SU-DHL-6 (cell line): ENCODE results near the gene CRX.
A peak's percentile ranks its signal among the peaks of the same experiment; 100 is the strongest.

Source experiments
- H2AFZ ChIP-seq: fragments of 200-600 bp; sonication (generic); 2 replicates; pipeline ENCODE4 v1.6.1; 2014; ENCODE audit warnings: low read depth, mild to moderate bottlenecking, moderate library complexity, mixed read lengths, antibody characterized with exemption, low read length; ENCODE audit not compliant: severe bottlenecking
- H3F3A ChIP-seq: fragments of 200-600 bp; shearing (Covaris generic); 2 replicates; pipeline ENCODE4 v1.6.0; 2016; ENCODE audit warnings: antibody characterized with exemption, mild to moderate bottlenecking; ENCODE audit not compliant: insufficient read depth
- H3K27ac ChIP-seq: fragments of 200-600 bp; sonication (generic); 2 replicates; pipeline ENCODE4 v1.5.1; 2016; ENCODE audit warnings: low read depth, mild to moderate bottlenecking, low read length, moderate library complexity, mixed read lengths
- H3K27me3 ChIP-seq: fragments of 200-600 bp; sonication (generic), shearing (Covaris generic); 2 replicates; pipeline ENCODE4 v1.6.0; 2014; ENCODE audit warnings: mild to moderate bottlenecking, low read length
- H3K36me3 ChIP-seq: fragments of 200-600 bp; sonication (generic); 2 replicates; pipeline ENCODE4 v1.6.1; 2014; ENCODE audit warnings: mild to moderate bottlenecking, low read length, mixed read lengths
- H3K4me2 ChIP-seq: fragments of 300-600, 200-600 bp; shearing (Covaris generic), sonication (generic); 2 replicates; pipeline ENCODE4 v1.6.0; 2014; ENCODE audit warnings: low read length, low read depth, mild to moderate bottlenecking; ENCODE audit not compliant: poor library complexity, severe bottlenecking
- H3K4me3 ChIP-seq: fragments of 200-600 bp; sonication (generic); 2 replicates; pipeline ENCODE4 v1.5.1; 2014; ENCODE audit warnings: antibody characterized with exemption, low read length, mild to moderate bottlenecking, mixed read lengths; ENCODE audit not compliant: insufficient read depth, poor library complexity, severe bottlenecking
- H3K79me2 ChIP-seq: fragments of 200-600 bp; sonication (generic); 2 replicates; pipeline ENCODE4 v1.6.1; 2014; ENCODE audit warnings: mild to moderate bottlenecking, low read length, moderate library complexity; ENCODE audit not compliant: insufficient read depth
- H3K9ac ChIP-seq: fragments of 200-600 bp; sonication (generic); 2 replicates; pipeline ENCODE4 v1.7.0; 2014; ENCODE audit warnings: mild to moderate bottlenecking, low read length
- H3K9me2 ChIP-seq: fragments of 200-600 bp; sonication (generic); replicated peaks from 2 replicates; pipeline ENCODE4 v1.6.1; 2014; ENCODE audit warnings: low read length; ENCODE audit not compliant: insufficient read depth
- H3K9me3 ChIP-seq: fragments of 200-600 bp; sonication (generic); 2 replicates; pipeline ENCODE4 v1.6.1; 2014; ENCODE audit warnings: low read length, mixed read lengths; ENCODE audit not compliant: insufficient read depth
- H4K20me1 ChIP-seq: fragments of 200-600 bp; sonication (generic); 2 replicates; pipeline ENCODE4 v1.6.1; 2014; ENCODE audit warnings: low read depth, mild to moderate bottlenecking, antibody characterized with exemption, low read length, moderate library complexity, mixed read lengths
- EZH2phosphoT487 ChIP-seq: fragments of 200-600 bp; sonication (generic), shearing (Covaris generic); conservative IDR thresholded peaks from 2 replicates; pipeline ENCODE4 v1.6.1; 2018; ENCODE audit warnings: mild to moderate bottlenecking, antibody characterized with exemption, low read length, moderate library complexity, mixed read lengths
- TF ChIP-seq, protein P1 (sequence below): fragments of 200-600 bp; sonication (generic); IDR thresholded peaks from one replicate; pipeline ENCODE4 v1.5.1; 2017; ENCODE audit warnings: antibody characterized with exemption, mild to moderate bottlenecking, low read length, moderate library complexity; ENCODE audit not compliant: insufficient read depth, poor library complexity, severe bottlenecking

CRX gene

GRCh38 chr19:47860602-47861297 lies 39.0 kb downstream of the CRX start:
- no peak overlapping the region for H2AFZ ChIP-seq
- H3K36me3 ChIP-seq = no peaks in the 10 kb centered on the region
- H3K27me3 ChIP-seq = no peaks in the 10 kb centered on the region
- H3K9me3 ChIP-seq = no peaks in the 10 kb centered on the region
- H3K79me2 ChIP-seq = no peaks in the 10 kb centered on the region
- H3K4me2 ChIP-seq = no peak overlapping the region
- no peaks in the 10 kb centered on the region for H3K9me2 ChIP-seq
- no peaks in the 10 kb centered on the region for H4K20me1 ChIP-seq
- no peak for TF ChIP-seq EZH2phosphoT487
- TF ChIP-seq, protein P1, sequence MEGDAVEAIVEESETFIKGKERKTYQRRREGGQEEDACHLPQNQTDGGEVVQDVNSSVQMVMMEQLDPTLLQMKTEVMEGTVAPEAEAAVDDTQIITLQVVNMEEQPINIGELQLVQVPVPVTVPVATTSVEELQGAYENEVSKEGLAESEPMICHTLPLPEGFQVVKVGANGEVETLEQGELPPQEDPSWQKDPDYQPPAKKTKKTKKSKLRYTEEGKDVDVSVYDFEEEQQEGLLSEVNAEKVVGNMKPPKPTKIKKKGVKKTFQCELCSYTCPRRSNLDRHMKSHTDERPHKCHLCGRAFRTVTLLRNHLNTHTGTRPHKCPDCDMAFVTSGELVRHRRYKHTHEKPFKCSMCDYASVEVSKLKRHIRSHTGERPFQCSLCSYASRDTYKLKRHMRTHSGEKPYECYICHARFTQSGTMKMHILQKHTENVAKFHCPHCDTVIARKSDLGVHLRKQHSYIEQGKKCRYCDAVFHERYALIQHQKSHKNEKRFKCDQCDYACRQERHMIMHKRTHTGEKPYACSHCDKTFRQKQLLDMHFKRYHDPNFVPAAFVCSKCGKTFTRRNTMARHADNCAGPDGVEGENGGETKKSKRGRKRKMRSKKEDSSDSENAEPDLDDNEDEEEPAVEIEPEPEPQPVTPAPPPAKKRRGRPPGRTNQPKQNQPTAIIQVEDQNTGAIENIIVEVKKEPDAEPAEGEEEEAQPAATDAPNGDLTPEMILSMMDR = no peak
- no peaks in the 10 kb centered on the region for H3F3A ChIP-seq
- no peak overlapping the region for H3K9ac ChIP-seq
- no peak overlapping the region for H3K27ac ChIP-seq
- H3K4me3 ChIP-seq = no peak overlapping the region

DNA sequence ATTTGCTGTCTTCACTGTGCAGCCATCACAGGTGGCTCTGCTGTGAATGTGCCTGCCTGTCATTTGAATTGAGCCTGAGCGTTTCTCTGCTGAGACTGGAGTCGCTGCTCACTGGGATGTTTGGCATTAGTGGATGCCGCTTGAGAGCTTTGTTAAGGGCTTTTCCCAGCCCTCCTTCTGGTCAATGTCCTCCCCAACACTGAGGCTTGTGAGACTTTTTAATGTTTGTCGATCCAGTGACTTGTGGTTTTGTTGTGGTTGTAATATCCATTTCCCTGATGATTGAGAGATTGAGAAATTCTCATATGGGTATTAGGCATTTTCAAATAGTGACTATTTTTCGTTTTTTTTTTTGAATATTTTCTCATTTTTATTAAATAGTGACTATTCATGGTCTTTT lies 39.9 kb downstream of the CRX start:
- Histone ChIP-seq H3K27me3 (no peaks in the 10 kb centered on the region), H4K20me1 (no peaks in the 10 kb centered on the region)
- TF ChIP-seq, protein P1 = no peak
- TF ChIP-seq EZH2phosphoT487 = no peak

GRCh38 chr19:47863514-47863936 lies 41.8 kb downstream of the CRX start:
- Histone ChIP-seq H3K9me3 (no peaks in the 10 kb centered on the region), H4K20me1 (no peaks in the 10 kb centered on the region), H3K4me3 (no peak overlapping the region), H3K36me3 (no peaks in the 10 kb centered on the region), H2AFZ (no peak overlapping the region), H3K27ac (no peak overlapping the region), H3K4me2 (no peak overlapping the region), H3K79me2 (no peaks in the 10 kb centered on the region), H3K27me3 (no peaks in the 10 kb centered on the region), H3K9me2 (no peaks in the 10 kb centered on the region), H3F3A (no peaks in the 10 kb centered on the region), H3K9ac (no peak overlapping the region)
- TF ChIP-seq, protein P1 = peak; percentile 96
- TF ChIP-seq EZH2phosphoT487 = no peak

More for the DNA sequence above, 39.9 kb downstream of the CRX start:
- no peak overlapping the region for H3K9ac ChIP-seq
- H3K9me3 ChIP-seq = no peaks in the 10 kb centered on the region
- no peak overlapping the region for H3K4me3 ChIP-seq
- no peaks in the 10 kb centered on the region for H3K9me2 ChIP-seq
- no peaks in the 10 kb centered on the region for H3K36me3 ChIP-seq
- H2AFZ ChIP-seq = no peak overlapping the region
- H3K79me2 ChIP-seq = no peaks in the 10 kb centered on the region
- H3K27ac ChIP-seq = no peak overlapping the region
- no peak overlapping the region for H3K4me2 ChIP-seq
- no peaks in the 10 kb centered on the region for H3F3A ChIP-seq
